IMR-90 (cell line): ENCODE measurements around the gene BRF1. TPM values are rescaled to one million over a fixed set of nuclear protein-coding genes. Genes with fewer than 3 reads are reported as not detected.

ENCODE experiments used
- ATAC-seq: fragments of 200-7000 bp; cut with Tn5 transposase; 2 replicates; pipeline ENCODE4 v1.9.1; 2020; ENCODE audit warnings: low read depth, mild to moderate bottlenecking, moderate library complexity
- BruUV-seq: library from RNA; stranded (reverse); fragments of 400-500 nt; replicated peaks from 2 replicates; lab custom pipeline; 2021; lab: Mats Ljungman, UMichigan
- CTCF ChIA-PET: fragments of 300-600 bp; formaldehyde crosslinking; extraction: SDS; loops from one replicate; lab custom pipeline; 2021; ENCODE audit warnings: antibody characterized with exemption; lab: Yijun Ruan, JAX
- POLR2A ChIA-PET: fragments of 300-600 bp; sonication (Branson Sonifier 250); formaldehyde crosslinking; loops from one replicate; lab custom pipeline; 2022; ENCODE audit warnings: antibody characterized with exemption; ENCODE audit not compliant: unreplicated experiment; lab: Charles Lee
- DNase-seq: peaks from one replicate; pipeline ENCODE4 v3.0.0; 2013
- H2AFZ ChIP-seq: replicated peaks from 2 replicates; pipeline ENCODE3; 2013; ENCODE audit warnings: low read length, mild to moderate bottlenecking; ENCODE audit not compliant: poor library complexity
- H2AK5ac ChIP-seq: 2 replicates; pipeline ENCODE4 v1.6.1; 2013; ENCODE audit warnings: low read depth, low read length, inconsistent platforms
- H2AK9ac ChIP-seq: replicated peaks from 2 replicates; pipeline ENCODE3; 2013; ENCODE audit warnings: mild to moderate bottlenecking, low read depth, low read length, moderate library complexity; ENCODE audit not compliant: poor library complexity
- H2BK120ac ChIP-seq: 2 replicates; pipeline ENCODE4 v1.6.1; 2013; ENCODE audit warnings: low read depth, low read length, inconsistent platforms
- H2BK15ac ChIP-seq: 3 replicates; pipeline ENCODE4 v1.6.1; 2013; ENCODE audit warnings: low read depth, low read length, inconsistent platforms
- H2BK20ac ChIP-seq: 2 replicates; pipeline ENCODE4 v1.6.1; 2013; ENCODE audit warnings: low read depth, mild to moderate bottlenecking, inconsistent platforms, low read length, moderate library complexity
- H2BK5ac ChIP-seq: 2 replicates; pipeline ENCODE4 v1.6.1; 2013; ENCODE audit warnings: mild to moderate bottlenecking, low read depth, low read length, inconsistent platforms; ENCODE audit not compliant: poor library complexity, severe bottlenecking
- H3K14ac ChIP-seq: replicated peaks from 2 replicates; pipeline ENCODE4 v1.6.1; 2013; ENCODE audit warnings: low read depth, low read length, inconsistent platforms
- H3K18ac ChIP-seq: 2 replicates; pipeline ENCODE4 v1.6.1; 2013; ENCODE audit warnings: low read depth, low read length, control low read depth
- H3K23ac ChIP-seq: 2 replicates; pipeline ENCODE4 v1.6.1; 2013; ENCODE audit warnings: low read depth, low read length, inconsistent platforms
- H3K27ac ChIP-seq: 2 replicates; pipeline ENCODE4 v1.5.1; 2013; ENCODE audit warnings: mild to moderate bottlenecking, control low read depth, low read length; ENCODE audit not compliant: insufficient read depth
- H3K27me3 ChIP-seq: 2 replicates; pipeline ENCODE4 v1.6.1; 2013; ENCODE audit warnings: low read length; ENCODE audit not compliant: control insufficient read depth, insufficient read depth
- H3K36me3 ChIP-seq: 2 replicates; pipeline ENCODE4 v1.6.1; 2013; ENCODE audit warnings: low read length, mixed read lengths; ENCODE audit not compliant: control insufficient read depth, insufficient read depth
- H3K4ac ChIP-seq: 2 replicates; pipeline ENCODE4 v1.6.1; 2013; ENCODE audit warnings: low read depth, low read length, inconsistent platforms
- H3K4me1 ChIP-seq: 2 replicates; pipeline ENCODE4 v1.6.1; 2013; ENCODE audit warnings: low read length, mixed read lengths; ENCODE audit not compliant: control insufficient read depth, insufficient read depth
- H3K4me2 ChIP-seq: 2 replicates; pipeline ENCODE4 v1.6.1; 2013; ENCODE audit warnings: low read depth, mild to moderate bottlenecking, control low read depth, low read length, moderate library complexity
- H3K4me3 ChIP-seq: 2 replicates; pipeline ENCODE4 v1.5.1; 2013; ENCODE audit warnings: low read depth, mild to moderate bottlenecking, control low read depth, low read length, moderate library complexity; ENCODE audit not compliant: insufficient read depth
- H3K56ac ChIP-seq: 2 replicates; pipeline ENCODE4 v1.6.1; 2013; ENCODE audit warnings: low read length, inconsistent platforms; ENCODE audit not compliant: insufficient read depth; ENCODE audit errors: extremely low read depth
- H3K79me1 ChIP-seq, 2 experiments: 2 replicates each; pipeline ENCODE4 v1.6.1; 2013; ENCODE audit warnings: low read length in 2 of 2, inconsistent platforms in 1 of 2, low read depth in 1 of 2
- H3K9ac ChIP-seq: 2 replicates; pipeline ENCODE4 v1.6.1; 2013; ENCODE audit warnings: low read depth, low read length, control low read depth
- H3K9me1 ChIP-seq: 2 replicates; pipeline ENCODE4 v1.6.1; 2013; ENCODE audit warnings: low read length, inconsistent platforms; ENCODE audit not compliant: insufficient read depth
- H3K9me3 ChIP-seq: 2 replicates; pipeline ENCODE4 v1.6.1; 2013; ENCODE audit warnings: low read length; ENCODE audit not compliant: control insufficient read depth, insufficient read depth
- H4K20me1 ChIP-seq: 2 replicates; pipeline ENCODE4 v1.6.1; 2013; ENCODE audit warnings: low read length, inconsistent platforms; ENCODE audit not compliant: insufficient read depth
- H4K5ac ChIP-seq: 2 replicates; pipeline ENCODE4 v1.6.1; 2013; ENCODE audit warnings: mild to moderate bottlenecking, low read depth, low read length, control low read depth
- H4K8ac ChIP-seq, 2 experiments: 2 replicates each; pipeline ENCODE4 v1.6.1; 2013; ENCODE audit warnings: low read depth in 2 of 2, low read length in 2 of 2, control low read depth in 1 of 2, inconsistent platforms in 1 of 2
- H4K91ac ChIP-seq: 2 replicates; pipeline ENCODE4 v1.6.1; 2013; ENCODE audit warnings: low read depth, low read length, inconsistent platforms; ENCODE audit not compliant: insufficient read depth
- BHLHE40 ChIP-seq: fragments of 150-350 bp; IDR thresholded peaks from 2 replicates; pipeline ENCODE4 v1.6.1; 2016; ENCODE audit warnings: mild to moderate bottlenecking, low read depth, low read length
- CEBPB ChIP-seq: IDR thresholded peaks from 2 replicates; pipeline ENCODE4 v1.6.1; 2012; ENCODE audit warnings: low read depth, low read length, improper control_type of control experiment
- CHD1 ChIP-seq: IDR thresholded peaks from 2 replicates; pipeline ENCODE4 v1.6.1; 2012; ENCODE audit warnings: low read depth, low read length, improper control_type of control experiment
- CTCF ChIP-seq: conservative IDR thresholded peaks from 2 replicates; pipeline ENCODE4 v1.5.1; 2012; ENCODE audit warnings: mild to moderate bottlenecking, low read depth, low read length, improper control_type of control experiment
- ELK1 ChIP-seq: fragments of 150-350 bp; IDR thresholded peaks from 2 replicates; pipeline ENCODE4 v1.6.1; 2016; ENCODE audit warnings: low read depth, mild to moderate bottlenecking, low read length, moderate library complexity, borderline replicate concordance
- FOS ChIP-seq: fragments of 150-350 bp; IDR thresholded peaks from 2 replicates; pipeline ENCODE4 v1.6.1; 2016; ENCODE audit warnings: low read depth, low read length
- MAFK ChIP-seq: IDR thresholded peaks from 2 replicates; pipeline ENCODE4 v1.6.1; 2012; ENCODE audit warnings: low read depth, low read length, improper control_type of control experiment
- MAZ ChIP-seq: IDR thresholded peaks from 2 replicates; pipeline ENCODE4 v1.6.1; 2012; ENCODE audit warnings: low read depth, mild to moderate bottlenecking, low read length, improper control_type of control experiment, moderate library complexity, borderline replicate concordance
- MXI1 ChIP-seq: IDR thresholded peaks from 2 replicates; pipeline ENCODE4 v1.6.1; 2012; ENCODE audit warnings: low read depth, mild to moderate bottlenecking, low read length, moderate library complexity, borderline replicate concordance
- POLR2A ChIP-seq: IDR thresholded peaks from 2 replicates; pipeline ENCODE4 v1.6.1; 2012; ENCODE audit warnings: mild to moderate bottlenecking, low read depth, low read length
- RAD21 ChIP-seq: IDR thresholded peaks from 2 replicates; pipeline ENCODE4 v1.6.1; 2012; ENCODE audit warnings: low read length, improper control_type of control experiment
- RCOR1 ChIP-seq: IDR thresholded peaks from 2 replicates; pipeline ENCODE4 v1.6.1; 2012; ENCODE audit warnings: mild to moderate bottlenecking, low read length, improper control_type of control experiment; ENCODE audit not compliant: insufficient replicate concordance
- RFX5 ChIP-seq: IDR thresholded peaks from 2 replicates; pipeline ENCODE4 v1.8.0; 2012; ENCODE audit warnings: low read depth, mild to moderate bottlenecking, low read length, moderate library complexity
- SMC3 ChIP-seq: fragments of 150-350 bp; IDR thresholded peaks from 2 replicates; pipeline ENCODE4 v1.6.1; 2016; ENCODE audit warnings: low read depth, mild to moderate bottlenecking, antibody characterized with exemption, low read length, moderate library complexity
- USF2 ChIP-seq: fragments of 150-350 bp; IDR thresholded peaks from 2 replicates; pipeline ENCODE4 v1.6.1; 2017; ENCODE audit warnings: mild to moderate bottlenecking, antibody characterized with exemption, low read length, low read depth
- WGBS, 2 experiments: methylation state at CpG; one replicate each; pipeline versions ENCODE4 v1.1.5 to v1.1.7; 2013; ENCODE audit warnings: missing lambda C conversion rate in 2 of 2; ENCODE audit not compliant: insufficient read length in 1 of 2; ENCODE audit errors: extremely low coverage in 2 of 2; 5-methylcytosine and 5-hydroxymethylcytosine counted together
- dilution Hi-C: fragments of 300-500 bp; cut with HindIII; formaldehyde crosslinking; loops from one replicate; pipeline ENCODE4 v1.14.3; 2018; ENCODE audit warnings: low sequenced_read_pairs; ENCODE audit not compliant: unreplicated experiment
- in situ Hi-C: fragments of 300-500 bp; cut with MboI; formaldehyde crosslinking; loops from 3 replicates; pipeline ENCODE4 v1.14.3; 2019; ENCODE audit warnings: low sequenced_read_pairs, inconsistent platforms, mixed read lengths
- intact Hi-C: fragments of 100-400 bp; cut with micrococcal nuclease; formaldehyde crosslinking; loops from 2 replicates; pipeline ENCODE4 v1.10.0; 2022
- polyA plus RNA-seq, 3 experiments: library from polyadenylated mRNA; depleted of rRNA; stranded (reverse); fragments of >200 nt; gene quantifications; 2 replicates each; pipeline ENCODE4 v1.2.3, GENCODE V29; 2012; ENCODE audit warnings: low replicate concordance in 1 of 3
- total RNA-seq: library from RNA; depleted of rRNA; stranded (reverse); fragments of >200 nt; gene quantifications from 2 replicates; pipeline ENCODE4 v1.2.3, GENCODE V29; 2012

BRF1 gene
- total and polyA plus RNA-seq, 2 of the 4 experiments (the other 2 are of a cell fraction): 12.4 to 16.7 TPM

- Histone ChIP-seq H4K8ac (no peak overlapping the region), H2BK120ac (no peak overlapping the region), H3K9ac (no peak overlapping the region), H3K9me1 (peaks cover 16% of the 10 kb centered on the region; the same call in 1 of the 2 replicates), H3K79me1 (peaks cover 19 to 70% of the 10 kb centered on the region in 2 experiments), H4K91ac (no peak overlapping the region), H2BK5ac (no peak overlapping the region), H2BK15ac (no peak overlapping the region), H3K36me3 (no peaks in the 10 kb centered on the region; the same call in 1 of the 2 replicates), H2BK20ac (no peak overlapping the region), H3K4me2 (no peak overlapping the region), H2AK9ac (peak overlapping the region; percentile 55), H3K4me1 (peaks cover 13% of the 10 kb centered on the region), H3K14ac (no peak overlapping the region), H2AFZ (no peak overlapping the region), H3K23ac (no peak overlapping the region), H3K4me3 (no peak overlapping the region), H3K9me3 (no peaks in the 10 kb centered on the region; the same call in 1 of the 2 replicates), H3K27me3 (no peaks in the 10 kb centered on the region), H4K5ac (no peak overlapping the region), H4K20me1 (peaks cover 66% of the 10 kb centered on the region), H3K4ac (no peak overlapping the region), H3K18ac (no peak overlapping the region), H3K56ac (no peak overlapping the region), H3K27ac (no peak overlapping the region), H2AK5ac (peak overlapping the region; percentile 8; the same call in 1 of the 2 replicates)
- intact Hi-C loops: no loop called here
- ATAC-seq (no peak), DNase-seq (no peak)
- WGBS, 2 experiments: 76% methylated on average over 12 of the region's 34 CpGs; no CpG with 5 or more reads in 1 of the 2 experiments
- ChIA-PET POLR2A (no interaction called here), CTCF (no interaction called here)
- in situ Hi-C loops: no loop called here
- dilution Hi-C loops: no loop called here
- BruUV-seq: no TSS peak
- TF ChIP-seq CEBPB (no peak), CTCF (no peak), RFX5 (no peak), USF2 (no peak), RAD21 (no peak), SMC3 (no peak), RCOR1 (no peak), ELK1 (no peak), MAFK (no peak), FOS (no peak), MAZ (no peak), CHD1 (no peak), BHLHE40 (no peak), MXI1 (no peak), POLR2A (no peak)
Measured at GRCh38 chr14:105326891-105327694, 26.3 kb upstream of the BRF1 start.
